DMS53 (cell line): ENCODE results near the gene RAB3B.
"Not testable (repeated sequence)": the region's sequence is repeated elsewhere in the genome, so short reads cannot be mapped to it uniquely, and the experiment has no call there.

Experiments
- DNase-seq: peaks from one replicate; lab custom pipeline; 2025; lab: John Stamatoyannopoulos, UW

The RAB3B gene

DNA sequence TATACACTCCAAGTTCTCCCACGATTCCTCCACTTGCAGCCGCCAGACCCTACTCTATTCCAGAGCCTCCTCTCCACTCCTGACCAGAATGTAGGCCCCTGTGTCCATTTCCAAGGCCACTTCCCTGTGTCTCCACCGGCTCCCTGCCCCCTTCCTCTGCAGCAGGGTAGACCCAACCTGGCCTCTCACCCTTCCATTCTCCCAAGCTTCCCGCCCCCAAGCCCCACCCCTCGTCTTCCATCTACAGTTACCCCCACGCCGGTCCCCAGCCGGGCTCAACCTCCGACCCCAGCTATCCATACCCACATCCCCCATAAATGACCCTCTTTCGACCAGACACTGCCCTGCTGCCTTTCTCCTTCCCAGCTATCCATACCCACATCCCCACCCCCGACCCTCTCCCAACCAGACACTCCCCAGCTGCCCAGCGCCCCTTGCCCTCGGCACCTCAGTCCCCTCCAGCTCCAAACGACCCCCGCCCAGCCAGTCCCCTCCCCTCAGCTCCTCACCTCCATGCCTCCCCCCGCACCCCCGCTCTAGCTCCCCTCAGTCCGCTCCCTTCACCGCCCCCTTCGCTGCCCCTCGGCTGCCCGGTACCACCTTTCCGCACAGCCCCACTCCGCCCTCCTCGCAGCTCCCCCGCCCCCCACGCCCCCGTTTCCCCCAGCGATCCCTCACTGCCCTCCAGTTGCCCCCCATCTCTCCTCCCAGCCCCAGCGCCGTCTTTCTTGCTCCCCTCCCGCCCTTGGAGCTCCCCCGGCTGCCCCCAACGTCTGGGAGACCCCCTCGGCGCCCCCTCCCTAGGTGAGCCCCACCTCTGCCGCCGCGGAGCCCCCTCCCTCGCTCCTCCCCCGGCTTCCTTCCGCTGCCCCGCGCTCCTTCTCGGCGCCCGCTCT lies 670 bp downstream of the RAB3B start:
- peak; percentile 56 for DNase-seq

DNA sequence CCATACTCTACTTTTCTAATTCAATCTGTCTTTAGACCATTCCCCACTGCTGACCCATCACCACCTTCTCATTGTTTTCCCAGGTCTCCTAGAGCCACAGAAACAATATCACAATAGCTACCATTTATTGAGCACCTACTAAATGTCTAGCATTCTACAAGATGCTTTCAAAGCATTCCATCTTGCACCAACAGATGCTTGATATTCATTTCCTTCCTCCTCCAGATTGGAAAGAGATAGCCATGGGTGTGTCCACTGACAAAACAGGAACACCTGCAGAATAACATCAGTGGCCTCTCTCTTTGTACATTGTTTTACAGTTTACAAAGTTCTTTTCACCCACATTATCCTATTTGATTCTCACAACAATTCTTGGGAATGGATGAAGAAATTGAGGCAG lies 2.2 kb downstream of the RAB3B start:
- DNase-seq, result no peak

DNA sequence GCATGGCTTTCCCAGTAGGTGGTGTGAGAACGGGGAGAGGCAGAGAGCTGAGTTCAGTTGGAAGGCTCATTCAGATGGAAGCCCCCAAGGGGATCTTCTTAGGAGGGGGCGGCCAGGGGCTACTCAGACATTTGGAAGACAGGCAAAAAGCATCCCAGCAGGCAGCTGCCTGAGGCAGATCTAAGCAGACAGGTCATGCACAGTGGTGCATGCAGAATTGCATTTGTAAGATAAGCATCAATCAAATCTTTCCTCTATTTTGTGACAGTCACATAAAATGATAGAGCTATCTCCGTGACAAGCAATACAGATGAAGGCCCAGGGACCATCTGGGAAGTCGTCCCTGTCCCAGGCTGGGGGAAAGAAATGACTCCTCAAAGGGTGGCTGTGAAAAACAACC lies 3.8 kb downstream of the RAB3B start:
- DNase-seq, result no peak

DNA sequence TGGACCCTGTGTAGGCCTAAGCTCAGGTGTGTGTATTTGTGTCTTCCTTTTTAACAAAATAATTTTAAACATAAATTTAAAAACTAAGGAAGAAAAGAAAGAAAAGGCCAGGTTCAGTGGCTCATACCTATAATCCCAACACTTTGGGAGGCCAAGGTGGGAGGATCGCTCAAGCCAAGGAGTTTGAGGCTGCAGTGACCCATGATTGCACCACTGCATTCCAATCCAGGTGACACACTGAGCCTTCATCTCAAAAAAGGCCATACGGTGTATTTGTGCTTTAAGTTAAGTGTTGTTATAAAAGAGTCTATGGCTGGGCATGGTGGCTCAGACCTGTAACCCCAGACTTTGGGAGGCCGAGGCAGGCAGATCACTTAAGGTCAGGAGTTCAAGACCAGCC lies 8.3 kb downstream of the RAB3B start:
- DNase-seq, result no peak

DNA sequence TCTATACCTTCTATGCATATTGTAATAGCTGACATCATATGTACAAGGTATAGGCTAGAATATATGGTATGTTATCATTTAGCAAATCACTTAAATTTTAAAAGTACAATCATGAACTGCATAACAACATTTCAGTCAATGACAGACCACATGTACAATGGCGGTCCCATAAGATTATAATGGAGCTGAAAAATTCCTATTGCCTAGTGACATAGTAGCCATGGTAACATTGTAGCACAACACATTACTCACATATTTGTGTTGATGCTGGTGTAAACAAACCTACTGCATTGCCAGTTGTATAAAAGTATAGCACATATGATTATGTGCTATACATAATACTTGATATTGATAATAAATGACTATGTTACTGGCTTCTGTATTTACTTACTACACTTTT lies 8.9 kb downstream of the RAB3B start:
- peak; percentile 68 for DNase-seq

DNA sequence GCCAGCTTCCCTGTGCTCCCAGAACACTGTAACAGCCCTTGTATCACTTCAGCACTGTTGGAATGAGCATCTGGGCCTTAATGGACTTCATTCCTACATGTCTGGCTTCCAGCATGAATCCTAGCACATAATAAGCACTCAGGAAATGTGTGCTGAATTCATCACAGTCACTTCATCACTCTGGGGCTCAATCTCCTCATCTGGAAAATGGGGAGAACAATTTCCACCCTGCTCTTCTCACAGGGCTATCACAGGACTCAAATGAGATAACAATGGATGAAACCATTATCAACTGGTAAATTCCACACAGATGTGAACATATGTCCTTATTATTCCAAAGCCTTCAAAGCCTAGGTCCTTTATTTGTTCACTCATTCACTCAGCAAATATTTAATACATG lies 12.4 kb downstream of the RAB3B start:
- peak; percentile 68 for DNase-seq

DNA sequence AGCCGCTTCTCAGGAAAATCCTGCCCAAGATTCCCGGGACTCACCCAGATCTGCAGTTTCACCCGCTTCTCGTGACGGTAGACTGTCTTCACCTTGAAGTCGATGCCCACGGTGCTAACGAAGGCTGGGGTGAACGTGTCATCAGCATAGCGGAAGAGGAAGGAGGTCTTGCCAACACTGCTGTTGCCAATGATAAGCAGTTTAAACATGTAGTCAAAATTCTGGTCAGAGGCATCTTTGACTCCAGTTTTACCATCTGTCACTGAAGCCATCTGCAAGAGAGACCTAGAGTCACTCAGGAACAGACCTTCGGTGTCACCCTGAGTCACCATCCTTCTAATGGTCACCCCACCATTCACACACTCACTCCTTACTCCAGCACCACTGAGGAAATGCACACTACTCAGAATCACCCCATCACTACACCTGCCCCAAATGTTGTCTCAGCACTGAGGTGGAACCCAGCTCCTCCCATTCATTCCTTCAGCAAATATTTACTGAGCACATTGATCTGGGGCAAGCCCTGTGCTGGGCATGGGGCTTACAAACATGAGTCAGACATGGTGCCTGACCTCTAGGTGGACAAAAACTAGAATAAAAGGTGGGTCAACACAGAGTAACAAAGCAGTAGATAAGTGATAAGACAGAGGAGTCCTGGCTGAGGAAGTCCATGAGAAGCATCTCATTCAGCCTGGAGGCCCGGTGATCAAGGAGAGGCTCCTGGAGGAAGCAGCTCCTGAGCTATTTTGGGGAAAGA lies 13.5 kb downstream of the RAB3B start:
- peak; percentile 99 for DNase-seq

DNA sequence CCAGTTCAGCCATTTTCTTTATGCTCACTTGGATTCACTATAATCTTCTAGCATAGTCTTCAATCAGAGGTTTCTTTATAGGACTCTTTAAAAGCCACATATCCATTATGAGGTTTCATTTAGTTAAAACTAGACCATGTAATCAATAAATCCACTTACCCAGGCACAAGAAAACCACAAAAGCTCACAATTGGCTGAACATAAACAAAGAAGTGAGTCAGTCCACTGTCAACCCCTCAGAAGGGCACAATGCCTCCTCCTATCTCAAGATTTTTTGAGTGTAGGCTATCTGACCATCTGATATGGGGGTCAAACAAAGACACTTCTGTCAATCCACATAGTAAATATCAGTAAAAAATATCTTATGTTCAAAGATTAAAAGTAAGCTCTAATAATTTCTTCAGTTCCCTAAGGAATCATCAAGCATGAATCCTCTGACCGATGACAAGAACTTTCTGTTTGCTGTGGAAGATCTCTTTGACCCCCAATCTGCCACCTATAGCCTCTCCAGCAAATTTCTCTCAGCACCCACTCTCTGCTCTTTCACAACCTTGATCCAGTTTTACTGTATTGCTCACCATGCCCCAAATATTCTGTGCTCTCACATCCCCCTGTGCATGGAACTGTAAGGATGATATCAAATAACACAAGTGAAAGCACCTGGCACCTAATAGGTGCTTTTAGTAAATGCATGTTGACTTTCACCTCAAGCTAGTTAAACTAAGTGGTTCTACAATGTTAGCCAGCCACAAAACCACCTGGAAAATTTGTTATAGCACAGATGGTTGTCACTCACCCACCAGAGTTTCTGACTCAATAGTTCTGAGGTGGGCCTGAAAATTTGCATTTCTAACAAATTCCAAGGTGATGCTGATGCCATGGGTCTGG lies 16.7 kb downstream of the RAB3B start:
- peak; percentile 68 for DNase-seq

DNA sequence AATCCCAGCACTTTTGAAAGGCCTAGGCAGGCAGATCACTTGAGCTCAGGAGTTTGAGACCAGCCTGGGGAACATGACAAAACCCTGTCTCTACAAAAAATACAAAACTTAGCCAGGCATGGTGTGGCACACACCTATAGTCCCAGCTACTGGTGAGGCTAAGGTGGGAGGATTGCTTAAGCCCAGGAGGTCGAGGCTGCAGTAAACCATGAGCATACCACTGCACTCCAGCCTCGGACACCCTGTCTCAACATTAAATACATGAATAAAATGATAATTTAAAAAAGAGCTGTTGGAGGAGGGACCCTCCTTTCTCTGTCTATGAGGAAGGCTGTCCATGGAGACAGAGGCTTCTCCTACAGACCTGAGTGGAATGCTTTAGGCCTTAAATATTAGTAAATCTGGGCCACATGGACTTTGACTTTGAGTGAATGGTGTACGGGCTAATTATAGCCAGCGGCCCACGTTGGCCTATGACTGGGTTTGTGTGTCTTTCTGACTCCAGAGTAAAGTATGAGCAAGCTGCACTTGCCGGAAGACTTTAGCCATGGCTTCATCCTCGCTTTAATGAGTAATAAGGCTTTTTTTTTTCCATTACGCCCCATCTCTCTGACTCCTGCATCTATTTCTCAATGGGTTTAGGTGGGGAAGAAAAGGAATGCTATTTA lies 21.3 kb downstream of the RAB3B start:
- DNase-seq, result no peak

DNA sequence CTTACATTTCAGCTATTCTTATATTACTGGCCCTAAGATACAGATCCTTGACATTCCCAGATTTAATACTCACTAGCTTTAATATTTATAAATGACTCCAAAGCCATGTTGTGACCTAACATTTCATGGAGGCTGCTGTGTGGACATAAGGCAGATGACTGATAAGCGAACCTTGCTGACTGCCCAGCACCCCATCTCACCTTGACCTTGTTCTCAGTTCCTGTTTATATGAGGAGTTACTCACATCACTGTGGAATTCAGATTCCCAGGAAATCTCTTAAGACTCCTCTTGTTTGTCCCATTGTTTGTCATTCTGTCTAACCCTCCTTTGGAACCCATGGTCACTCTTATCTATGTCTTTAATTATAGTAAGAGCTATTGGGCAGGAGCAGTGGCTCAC lies 21.9 kb downstream of the RAB3B start:
- peak; percentile 25 for DNase-seq

DNA sequence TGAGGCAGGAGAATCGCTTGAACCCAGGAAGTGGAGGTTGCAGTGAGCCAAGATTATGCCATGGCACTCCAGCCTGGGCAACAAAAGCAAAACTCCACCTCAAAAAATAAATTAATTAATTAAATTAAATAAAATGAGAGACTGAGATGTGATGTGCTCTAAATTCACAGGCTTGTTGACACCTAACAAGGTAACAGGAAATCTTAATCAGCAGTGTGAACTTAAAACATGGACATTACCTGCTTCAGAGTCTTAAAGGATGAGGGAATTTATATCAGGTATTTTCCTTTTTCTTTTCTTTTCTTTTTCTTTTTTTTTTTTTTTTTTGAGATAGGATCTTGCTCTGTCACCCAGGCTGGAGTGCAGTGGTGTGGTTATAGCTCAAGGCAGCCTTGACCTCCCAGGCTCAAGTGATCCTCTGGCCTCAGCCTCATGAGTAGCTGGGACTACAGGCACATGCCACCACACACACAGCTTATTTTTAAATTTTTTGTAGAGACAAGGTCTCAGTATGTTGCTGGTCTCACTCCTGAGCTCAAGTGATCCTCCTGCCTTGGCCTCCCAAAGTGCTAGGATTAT lies 23.2 kb downstream of the RAB3B start:
- DNase-seq, result not testable (repeated sequence)

DNA sequence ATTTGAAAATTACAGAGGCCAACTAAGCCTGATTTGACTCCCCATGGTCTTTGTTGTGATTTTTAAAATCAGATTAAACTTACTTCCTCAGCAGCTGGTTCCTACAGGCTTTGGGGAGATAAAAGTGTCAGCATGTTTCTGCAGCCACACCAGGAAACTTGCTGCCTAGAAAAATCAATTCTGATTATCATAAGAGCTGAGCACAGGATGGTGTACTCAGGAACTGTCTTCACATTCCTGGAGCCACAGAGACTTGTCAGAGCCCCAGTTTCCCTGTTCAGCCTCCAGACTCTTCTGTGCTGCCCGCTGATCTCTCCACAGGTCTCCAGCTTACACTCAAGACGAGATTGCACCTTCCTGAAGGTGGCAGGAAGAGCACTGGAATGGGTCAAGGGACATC lies 23.9 kb downstream of the RAB3B start:
- no peak for DNase-seq

DNA sequence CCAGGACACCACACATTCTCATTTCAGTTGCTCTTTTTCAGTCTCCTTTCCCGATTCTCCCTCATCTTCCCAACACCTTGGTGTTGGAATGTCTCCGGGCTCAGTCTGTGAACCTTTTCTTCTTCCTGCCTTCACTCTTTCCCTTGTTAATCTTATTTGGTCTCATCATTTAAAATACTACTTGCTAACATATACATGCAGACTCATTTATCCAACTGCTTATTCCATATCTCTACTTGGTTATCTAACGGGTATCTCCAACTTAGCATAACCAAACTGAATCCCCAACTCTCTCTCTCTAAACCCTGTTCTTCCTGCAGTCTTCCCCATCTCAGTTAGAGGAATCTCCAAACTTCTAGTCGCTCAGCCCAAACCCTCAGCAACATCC lies 26.2 kb downstream of the RAB3B start:
- no peak for DNase-seq

DNA sequence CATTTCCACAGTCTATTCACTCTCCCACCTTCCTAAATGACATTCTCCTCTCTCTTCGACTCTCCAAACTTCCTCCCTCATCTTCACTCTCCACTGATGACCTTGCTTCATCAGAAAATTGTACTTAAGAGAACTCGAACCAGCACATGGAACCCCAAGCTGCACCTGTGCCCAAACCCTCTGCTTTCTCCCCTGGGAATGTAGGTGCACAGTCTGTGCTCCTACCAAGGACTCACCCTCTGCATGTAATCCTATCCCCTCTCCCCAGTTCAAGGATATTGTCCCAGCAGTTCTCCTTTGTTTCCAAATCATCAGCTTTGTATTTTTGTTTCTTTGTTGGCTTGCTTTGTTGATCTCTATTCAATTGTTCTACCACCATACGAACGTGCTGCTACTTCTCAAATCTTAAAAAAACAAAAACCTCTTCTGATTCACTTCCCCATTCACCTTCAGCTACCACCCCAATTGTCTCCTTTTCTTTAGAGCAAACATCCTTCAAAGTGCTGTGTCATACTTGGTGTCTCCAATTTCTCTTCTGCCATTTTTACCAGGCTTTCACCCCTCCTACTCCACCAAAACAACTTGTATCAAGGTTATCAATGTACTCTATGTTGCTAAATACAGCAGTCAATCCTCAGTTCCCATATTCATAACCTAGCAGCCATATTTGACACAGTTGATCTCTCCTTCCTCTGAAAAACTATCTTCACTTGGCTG lies 26.8 kb downstream of the RAB3B start:
- peak; percentile 58 for DNase-seq

DNA sequence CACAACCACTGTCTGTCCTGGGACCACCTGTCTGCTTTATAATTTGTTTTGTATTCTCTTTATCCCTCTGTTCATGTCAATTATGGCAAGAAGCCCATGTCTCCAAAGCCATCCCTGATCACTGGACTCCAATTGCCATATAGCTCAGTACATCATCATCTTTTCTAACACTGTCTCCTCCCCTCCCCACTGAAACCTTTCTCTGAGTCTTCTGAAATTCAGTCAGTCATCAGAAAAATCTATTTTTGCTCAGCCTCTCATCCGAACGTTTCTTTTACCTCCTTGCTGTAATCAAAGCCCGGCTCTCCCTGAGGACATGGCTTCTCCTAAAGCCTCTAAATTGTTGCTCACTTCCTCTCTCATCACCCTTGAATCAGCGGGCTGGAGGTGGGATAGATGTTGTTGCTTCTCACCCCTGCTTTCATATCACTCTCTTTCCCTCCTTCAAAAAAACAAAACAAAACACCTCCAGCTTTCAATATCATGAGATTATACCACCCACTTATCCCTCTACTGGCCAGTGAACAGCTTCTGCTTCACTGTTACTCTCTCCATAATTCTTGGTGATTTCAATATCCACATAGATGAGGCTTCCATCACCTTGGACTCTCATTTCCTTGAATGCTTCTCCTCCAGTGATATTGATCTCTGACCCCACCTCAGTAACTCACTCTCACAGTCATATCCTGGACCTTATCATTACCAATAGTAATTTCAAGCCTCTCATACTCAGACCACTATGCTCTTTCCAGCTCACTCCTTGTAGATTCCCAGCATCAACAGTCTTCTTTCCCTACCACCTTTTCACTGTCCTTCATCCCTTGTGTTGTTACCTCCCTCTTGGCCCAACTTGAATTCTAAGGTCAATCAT lies 27.8 kb downstream of the RAB3B start:
- no peak for DNase-seq

DNA sequence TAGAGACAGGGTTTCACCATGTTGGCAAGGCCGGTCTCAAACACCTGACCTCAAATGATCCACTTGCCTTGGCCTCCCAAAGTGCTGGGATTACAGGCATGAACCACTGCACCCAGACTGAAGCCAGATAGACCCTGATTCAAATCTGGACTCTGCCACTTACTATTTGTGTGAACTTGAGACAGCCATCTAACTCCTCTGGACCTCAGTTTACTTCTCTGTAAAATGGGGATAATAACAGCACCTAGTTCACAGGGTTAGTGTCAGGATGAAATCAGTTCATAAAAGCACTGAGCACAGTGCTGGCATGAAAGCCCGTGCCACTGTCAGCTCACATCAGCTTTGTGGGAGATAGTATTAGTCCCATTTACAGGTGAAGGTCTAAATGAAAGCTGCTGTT lies 28.5 kb downstream of the RAB3B start:
- no peak for DNase-seq

DNA sequence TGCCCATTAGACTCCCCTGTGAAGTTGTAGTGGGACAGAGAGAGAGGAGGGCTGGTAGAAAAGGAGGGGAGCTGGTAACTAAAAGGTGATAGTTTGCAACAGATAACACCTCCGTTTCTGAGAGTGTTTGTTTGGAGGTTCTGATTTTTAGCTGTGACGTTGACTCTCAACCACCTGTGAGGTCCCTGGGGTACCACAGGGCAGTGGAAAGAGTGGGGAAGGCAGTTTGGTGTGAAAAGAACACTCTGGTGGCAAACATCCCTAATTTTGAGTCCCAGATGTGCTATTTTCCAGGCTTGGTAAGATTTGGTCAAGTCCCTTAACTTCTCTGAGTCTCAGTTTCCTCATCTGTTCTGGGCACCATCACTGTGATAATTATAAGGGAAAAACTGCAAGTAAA lies 29.3 kb downstream of the RAB3B start:
- DNase-seq, result no peak

DNA sequence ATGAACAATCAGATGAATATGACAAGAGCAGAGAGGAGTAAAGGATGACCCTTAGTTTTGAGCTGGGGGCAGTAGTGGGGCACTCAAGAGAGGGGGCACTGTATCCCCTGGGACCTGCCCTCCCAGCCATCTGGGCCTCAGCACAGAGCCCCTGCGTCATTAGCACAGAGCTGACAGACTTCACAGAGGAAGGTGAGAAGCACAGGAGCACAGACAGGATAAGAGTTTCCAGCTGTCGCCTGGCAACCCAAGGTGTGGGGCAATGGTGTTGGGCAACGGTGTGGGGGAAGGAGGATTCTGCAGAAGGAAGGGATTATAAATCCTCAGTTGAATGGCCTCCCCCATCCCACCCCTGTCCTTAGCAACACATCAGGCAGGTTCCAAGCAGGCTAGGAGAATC lies 30.2 kb downstream of the RAB3B start:
- peak; percentile 59 for DNase-seq

DNA sequence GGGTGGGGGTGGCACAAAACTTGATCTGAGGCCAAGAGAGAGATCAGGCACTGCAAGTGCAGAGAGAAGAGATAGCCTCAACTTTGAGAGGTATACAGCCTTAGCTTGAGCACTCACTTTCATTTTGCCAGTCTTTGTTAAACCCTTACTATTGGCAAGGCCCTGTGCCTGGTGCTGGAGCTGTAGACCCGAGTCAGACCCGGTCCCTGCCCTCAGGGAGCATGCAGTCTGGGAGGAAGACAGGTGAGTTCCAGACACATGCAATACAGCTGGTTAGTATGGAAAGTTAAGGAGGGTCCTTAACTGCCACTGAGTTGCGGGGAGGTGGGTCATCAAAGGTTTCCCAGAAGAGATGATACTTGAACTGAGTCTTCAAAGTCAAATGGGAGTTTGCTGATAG lies 31.7 kb downstream of the RAB3B start:
- no peak for DNase-seq

DNA sequence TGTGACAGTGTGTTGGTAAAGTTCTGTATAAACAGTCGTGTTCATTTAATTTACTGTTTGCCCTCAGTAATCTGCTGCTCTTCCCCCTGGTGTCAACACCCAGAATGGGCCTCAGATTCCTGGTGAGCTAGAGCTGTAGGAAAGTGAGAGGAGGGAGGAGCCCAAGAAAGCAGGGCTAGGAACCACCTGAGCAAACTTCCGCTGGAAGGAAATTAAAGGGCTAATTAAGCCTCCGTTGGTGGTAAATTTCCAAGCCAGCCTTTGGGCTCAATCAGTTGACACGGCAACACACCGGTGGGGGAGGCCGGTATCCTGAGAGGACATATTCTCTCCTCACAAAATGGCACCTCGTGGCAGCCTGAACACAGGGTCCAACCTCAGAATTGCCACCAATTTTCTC lies 32.9 kb downstream of the RAB3B start:
- peak; percentile 62 for DNase-seq
